H9 (cell line): ENCODE data around the gene PLXNA4. TPM values are rescaled to one million over a fixed set of nuclear protein-coding genes. Genes with fewer than 3 reads are reported as not detected.

Experiments used
- DNase-seq: peaks from one replicate; pipeline ENCODE4 v3.0.0-alpha.2; 2017
- H2AFZ ChIP-seq: one replicate; pipeline ENCODE4 v1.6.1; 2013; ENCODE audit warnings: mild to moderate bottlenecking, low read length, control low read depth, moderate library complexity
- H2AK5ac ChIP-seq: 2 replicates; pipeline ENCODE4 v1.6.1; 2013; ENCODE audit warnings: low read length, control low read depth, mixed read lengths; ENCODE audit not compliant: insufficient read length
- H2BK120ac ChIP-seq: one replicate; pipeline ENCODE4 v1.6.1; 2013; ENCODE audit warnings: low read depth, mild to moderate bottlenecking, low read length, control low read depth, inconsistent platforms; ENCODE audit not compliant: poor library complexity, severe bottlenecking
- H2BK12ac ChIP-seq: 2 replicates; pipeline ENCODE4 v1.6.1; 2013; ENCODE audit warnings: low read length, control low read depth, mixed read lengths, low read depth; ENCODE audit not compliant: insufficient read length
- H2BK15ac ChIP-seq: 2 replicates; pipeline ENCODE4 v1.6.1; 2013; ENCODE audit warnings: low read depth, low read length, control low read depth
- H2BK20ac ChIP-seq: one replicate; pipeline ENCODE4 v1.6.1; 2013; ENCODE audit warnings: low read depth, mild to moderate bottlenecking, low read length, control low read depth, inconsistent platforms; ENCODE audit not compliant: poor library complexity, severe bottlenecking
- H2BK5ac ChIP-seq: 2 replicates; pipeline ENCODE4 v1.6.1; 2013; ENCODE audit warnings: low read length, control low read depth, mixed read lengths; ENCODE audit not compliant: insufficient read length
- H3K14ac ChIP-seq: 2 replicates; pipeline ENCODE4 v1.6.1; 2013; ENCODE audit warnings: low read length, control low read depth; ENCODE audit not compliant: insufficient read depth
- H3K18ac ChIP-seq: 2 replicates; pipeline ENCODE4 v1.6.1; 2013; ENCODE audit warnings: low read depth, mild to moderate bottlenecking, mixed read lengths, low read length, control low read depth; ENCODE audit not compliant: insufficient read length
- H3K23ac ChIP-seq: 2 replicates; pipeline ENCODE4 v1.6.1; 2013; ENCODE audit warnings: low read length, control low read depth, mixed read lengths, low read depth; ENCODE audit not compliant: insufficient read length
- H3K23me2 ChIP-seq: 2 replicates; pipeline ENCODE4 v1.6.1; 2013; ENCODE audit warnings: low read depth, mild to moderate bottlenecking, mixed read lengths, low read length, control low read depth; ENCODE audit not compliant: insufficient read length, poor library complexity, severe bottlenecking
- H3K27ac ChIP-seq: 2 replicates; pipeline ENCODE4 v1.5.1; 2013; ENCODE audit warnings: low read length, control low read depth, mixed read lengths, low read depth; ENCODE audit not compliant: insufficient read length
- H3K27me3 ChIP-seq: 2 replicates; pipeline ENCODE4 v1.6.1; 2013; ENCODE audit warnings: low read length, control low read depth, inconsistent platforms; ENCODE audit not compliant: insufficient read depth
- H3K4ac ChIP-seq: 2 replicates; pipeline ENCODE4 v1.6.1; 2013; ENCODE audit warnings: low read depth, mild to moderate bottlenecking, control low read depth, inconsistent platforms, low read length, moderate library complexity
- H3K4me1 ChIP-seq: 2 replicates; pipeline ENCODE4 v1.6.1; 2013; ENCODE audit warnings: low read length, control low read depth, inconsistent platforms; ENCODE audit not compliant: insufficient read depth
- H3K4me2 ChIP-seq: 2 replicates; pipeline ENCODE4 v1.6.1; 2013; ENCODE audit warnings: low read length, control low read depth, mixed read lengths; ENCODE audit not compliant: insufficient read length, insufficient read depth
- H3K56ac ChIP-seq: 2 replicates; pipeline ENCODE4 v1.6.1; 2013; ENCODE audit warnings: low read depth, mild to moderate bottlenecking, mixed read lengths, low read length, control low read depth; ENCODE audit not compliant: insufficient read length
- H3K79me1 ChIP-seq: 2 replicates; pipeline ENCODE4 v1.6.1; 2013; ENCODE audit warnings: low read depth, mild to moderate bottlenecking, moderate library complexity, low read length, control low read depth, inconsistent platforms; ENCODE audit not compliant: insufficient read depth, poor library complexity, severe bottlenecking
- H3K79me2 ChIP-seq: 2 replicates; pipeline ENCODE4 v1.6.1; 2013; ENCODE audit warnings: low read length, control low read depth, inconsistent platforms; ENCODE audit not compliant: insufficient read depth
- H3K9ac ChIP-seq: 2 replicates; pipeline ENCODE4 v1.6.1; 2013; ENCODE audit warnings: low read length, control low read depth, mixed read lengths; ENCODE audit not compliant: insufficient read length; ENCODE audit errors: extremely low read depth
- H3K9me3 ChIP-seq: one replicate; pipeline ENCODE4 v1.6.1; 2013; ENCODE audit warnings: low read depth, low read length, inconsistent platforms; ENCODE audit not compliant: control insufficient read depth
- H3T11ph ChIP-seq: one replicate; pipeline ENCODE4 v1.6.1; 2013; ENCODE audit warnings: mild to moderate bottlenecking, low read length, control low read depth, inconsistent platforms
- H4K20me1 ChIP-seq: one replicate; pipeline ENCODE4 v1.6.1; 2013; ENCODE audit not compliant: control insufficient read depth, insufficient read length, insufficient read depth
- H4K5ac ChIP-seq: 2 replicates; pipeline ENCODE4 v1.6.1; 2013; ENCODE audit warnings: low read depth, mild to moderate bottlenecking, mixed read lengths, low read length, control low read depth; ENCODE audit not compliant: insufficient read length
- H4K8ac ChIP-seq: replicated peaks from 2 replicates; pipeline ENCODE4 v1.6.1; 2013; ENCODE audit warnings: low read length, control low read depth, mixed read lengths, low read depth; ENCODE audit not compliant: insufficient read length
- H4K91ac ChIP-seq: 2 replicates; pipeline ENCODE4 v1.6.1; 2013; ENCODE audit warnings: low read depth, mild to moderate bottlenecking, moderate library complexity, mixed read lengths, low read length, control low read depth; ENCODE audit not compliant: insufficient read length
- H3K27ac Mint-ChIP-seq, 3 experiments: 2 replicates in 2 of 3; 3 replicates in 1 of 3; pipeline ENCODE4 v1.8.0; 2020 to 2021; ENCODE audit warnings: mixed read lengths in 3 of 3, mild to moderate bottlenecking in 1 of 3, moderate library complexity in 1 of 3
- H3K27me3 Mint-ChIP-seq: 2 replicates; pipeline ENCODE4 v1.8.0; 2021; ENCODE audit warnings: low read depth, mild to moderate bottlenecking, moderate library complexity, mixed read lengths
- H3K36me3 Mint-ChIP-seq, 3 experiments: 2 replicates in 2 of 3; 3 replicates in 1 of 3; pipeline ENCODE4 v1.8.0; 2020 to 2021; ENCODE audit warnings: low read depth in 3 of 3, mixed read lengths in 3 of 3; ENCODE audit not compliant: insufficient read depth in 1 of 3
- H3K4me1 Mint-ChIP-seq, 2 experiments: 2 replicates each; pipeline ENCODE4 v1.8.0; 2020; ENCODE audit warnings: mixed read lengths in 2 of 2
- H3K4me3 Mint-ChIP-seq, 2 experiments: 2 replicates in 1 of 2; 3 replicates in 1 of 2; pipeline ENCODE4 v1.8.0; 2020 to 2021; ENCODE audit warnings: mild to moderate bottlenecking in 2 of 2, mixed read lengths in 2 of 2, moderate library complexity in 1 of 2
- H3K9me3 Mint-ChIP-seq, 2 experiments: 2 replicates in 1 of 2; 3 replicates in 1 of 2; pipeline ENCODE4 v1.8.0; 2020; ENCODE audit warnings: mild to moderate bottlenecking in 2 of 2, mixed read lengths in 2 of 2, moderate library complexity in 1 of 2
- WGBS: extraction: QIAGEN DNeasy Blood & Tissue Kit; methylation state at CpG from one replicate; pipeline ENCODE4 v1.1.7; 2013; ENCODE audit warnings: missing lambda C conversion rate, low lambda C conversion rate, mixed read lengths; ENCODE audit not compliant: insufficient read length; ENCODE audit errors: extremely low coverage; 5-methylcytosine and 5-hydroxymethylcytosine counted together
- total RNA-seq: library from RNA; stranded (reverse); gene quantifications from 2 replicates; pipeline ENCODE4 v1.2.1, GENCODE V29; 2021
- TF ChIP-seq, protein P1 (sequence below): fragments of 200-600 bp; sonication (generic); conservative IDR thresholded peaks from 3 replicates; pipeline ENCODE4 v1.8.0; 2021; ENCODE audit warnings: antibody characterized with exemption, mild to moderate bottlenecking

Gene PLXNA4
- total RNA-seq, 1 experiment from 2014 or later: 0.35 TPM

DNA sequence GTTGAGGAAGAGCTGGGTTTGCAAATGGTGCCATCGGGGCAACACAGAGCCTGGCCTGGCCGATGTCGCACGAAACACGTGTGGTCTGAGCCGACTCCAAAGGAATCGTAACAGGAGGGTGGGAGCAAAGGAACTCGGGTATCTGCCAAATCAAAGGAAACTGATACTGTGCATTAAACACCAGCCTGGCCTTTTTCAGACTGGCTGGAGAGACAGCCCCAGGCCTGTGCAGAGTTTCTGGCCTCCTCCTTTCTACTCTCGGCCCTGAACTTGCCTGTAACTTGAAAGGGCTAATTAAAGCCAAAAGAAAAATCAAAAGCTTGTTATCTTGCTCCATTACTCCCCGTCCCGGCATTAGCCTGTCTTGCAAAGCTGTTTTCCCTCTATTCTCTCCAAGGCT, 71.4 kb downstream of the PLXNA4 start:
- Histone ChIP-seq H3K14ac (no peak overlapping the region), H3K23ac (no peak overlapping the region), H2AFZ (no peak overlapping the region), H2BK20ac (no peak overlapping the region), H2BK5ac (no peak overlapping the region), H4K5ac (no peak overlapping the region), H2BK120ac (no peak overlapping the region), H2AK5ac (no peak overlapping the region), H3K79me1 (no peaks in the 10 kb centered on the region), H3K4me2 (no peak overlapping the region), H3K9ac (no peak overlapping the region), H3K27me3 (no peaks in the 10 kb centered on the region), H2BK12ac (no peak overlapping the region), H3K4me1 (no peaks in the 10 kb centered on the region), H3K4ac (no peak overlapping the region), H3K56ac (no peak overlapping the region), H3K23me2 (no peaks in the 10 kb centered on the region), H3K79me2 (no peaks in the 10 kb centered on the region), H3K18ac (no peak overlapping the region), H2BK15ac (no peak overlapping the region), H3T11ph (no peak overlapping the region), H3K9me3 (no peaks in the 10 kb centered on the region), H3K27ac (no peak overlapping the region), H4K91ac (no peak overlapping the region), H4K20me1 (no peaks in the 10 kb centered on the region), H4K8ac (no peak overlapping the region)
- no peak for DNase-seq
- no peak overlapping the region for H3K4me3 Mint-ChIP-seq
- H3K4me1 Mint-ChIP-seq: peaks cover 4 to 7% of the 10 kb centered on the region in 2 experiments
- no peaks in the 10 kb centered on the region for H3K9me3 Mint-ChIP-seq
- no peaks in the 10 kb centered on the region for H3K36me3 Mint-ChIP-seq
- H3K27ac Mint-ChIP-seq: no peak overlapping the region
- no CpG with 5 or more reads among the region's 11 CpGs for WGBS
- H3K27me3 Mint-ChIP-seq: peaks cover 20% of the 10 kb centered on the region
- TF ChIP-seq, protein P1, sequence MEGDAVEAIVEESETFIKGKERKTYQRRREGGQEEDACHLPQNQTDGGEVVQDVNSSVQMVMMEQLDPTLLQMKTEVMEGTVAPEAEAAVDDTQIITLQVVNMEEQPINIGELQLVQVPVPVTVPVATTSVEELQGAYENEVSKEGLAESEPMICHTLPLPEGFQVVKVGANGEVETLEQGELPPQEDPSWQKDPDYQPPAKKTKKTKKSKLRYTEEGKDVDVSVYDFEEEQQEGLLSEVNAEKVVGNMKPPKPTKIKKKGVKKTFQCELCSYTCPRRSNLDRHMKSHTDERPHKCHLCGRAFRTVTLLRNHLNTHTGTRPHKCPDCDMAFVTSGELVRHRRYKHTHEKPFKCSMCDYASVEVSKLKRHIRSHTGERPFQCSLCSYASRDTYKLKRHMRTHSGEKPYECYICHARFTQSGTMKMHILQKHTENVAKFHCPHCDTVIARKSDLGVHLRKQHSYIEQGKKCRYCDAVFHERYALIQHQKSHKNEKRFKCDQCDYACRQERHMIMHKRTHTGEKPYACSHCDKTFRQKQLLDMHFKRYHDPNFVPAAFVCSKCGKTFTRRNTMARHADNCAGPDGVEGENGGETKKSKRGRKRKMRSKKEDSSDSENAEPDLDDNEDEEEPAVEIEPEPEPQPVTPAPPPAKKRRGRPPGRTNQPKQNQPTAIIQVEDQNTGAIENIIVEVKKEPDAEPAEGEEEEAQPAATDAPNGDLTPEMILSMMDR: no peak
